SK-N-SH treated with all-trans-retinoic acid at 6 μM for 48 hours (cell line): ENCODE measurements around the gene MUC2.

Source experiments
- ATAC-seq: fragments of 200-7000 bp; cut with Tn5 transposase; 3 replicates; pipeline ENCODE4 v1.9.1; 2020; ENCODE audit warnings: mild to moderate bottlenecking, moderate library complexity
- ARNTL ChIP-seq: fragments of 450-650 bp; formaldehyde crosslinking; IDR thresholded peaks from 2 replicates; pipeline ENCODE4 v1.5.0; 2020; ENCODE audit warnings: low read depth, mild to moderate bottlenecking, moderate library complexity, borderline replicate concordance
- BACH2 ChIP-seq: fragments of 250-450 bp; sonication (Bioruptor Pico); IDR thresholded peaks from 2 replicates; pipeline ENCODE4 v1.9.0; 2021; ENCODE audit warnings: mild to moderate bottlenecking, borderline replicate concordance
- CREB5 ChIP-seq: fragments of 250-450 bp; sonication (Bioruptor Pico); IDR thresholded peaks from 2 replicates; pipeline ENCODE4 v1.5.1; 2020; ENCODE audit warnings: low read depth, mild to moderate bottlenecking, moderate library complexity
- CSDC2 ChIP-seq: fragments of 250-450 bp; sonication (Bioruptor Pico); IDR thresholded peaks from 2 replicates; pipeline ENCODE4 v1.5.0; 2020; ENCODE audit warnings: mild to moderate bottlenecking, moderate library complexity
- ESRRG ChIP-seq: fragments of 250-450 bp; sonication (Bioruptor Pico); IDR thresholded peaks from 2 replicates; pipeline ENCODE4 v1.6.1; 2021; ENCODE audit warnings: mild to moderate bottlenecking
- GLIS3 ChIP-seq: fragments of 250-450 bp; sonication (Bioruptor Pico); IDR thresholded peaks from 2 replicates; pipeline ENCODE4 v1.5.0; 2020; ENCODE audit warnings: mild to moderate bottlenecking, moderate library complexity
- ISL1 ChIP-seq: fragments of 250-450 bp; sonication (Bioruptor Pico); IDR thresholded peaks from 2 replicates; pipeline ENCODE4 v2.1.2; 2022; ENCODE audit warnings: mild to moderate bottlenecking, moderate library complexity
- OSR1 ChIP-seq: fragments of 250-450 bp; sonication (Bioruptor Pico); IDR thresholded peaks from 2 replicates; pipeline ENCODE4 v1.8.0; 2022; ENCODE audit warnings: moderate library complexity, mild to moderate bottlenecking, inconsistent platforms
- PATZ1 ChIP-seq: fragments of 250-450 bp; sonication (Bioruptor Pico); IDR thresholded peaks from 2 replicates; pipeline ENCODE4 v1.8.0; 2020; ENCODE audit warnings: mild to moderate bottlenecking, moderate library complexity, borderline replicate concordance
- PPARA ChIP-seq: fragments of 250-450 bp; sonication (Bioruptor Pico); IDR thresholded peaks from 2 replicates; pipeline ENCODE4 v1.5.0; 2020; ENCODE audit warnings: mild to moderate bottlenecking, borderline replicate concordance
- RARB ChIP-seq: fragments of 250-450 bp; sonication (Bioruptor Pico); IDR thresholded peaks from 2 replicates; pipeline ENCODE4 v1.8.0; 2021; ENCODE audit warnings: mild to moderate bottlenecking, moderate library complexity
- SNAI2 ChIP-seq: fragments of 250-450 bp; sonication (Bioruptor Pico); IDR thresholded peaks from 2 replicates; pipeline ENCODE4 v1.5.0; 2020; ENCODE audit warnings: mild to moderate bottlenecking, moderate library complexity
- TCF4 ChIP-seq: fragments of 250-450 bp; sonication (Bioruptor Pico); IDR thresholded peaks from 2 replicates; pipeline ENCODE4 v1.8.0; 2021; ENCODE audit warnings: mild to moderate bottlenecking, moderate library complexity, borderline replicate concordance
- TOX ChIP-seq: fragments of 250-450 bp; sonication (Bioruptor Pico); IDR thresholded peaks from 2 replicates; pipeline ENCODE4 v1.8.0; 2021; ENCODE audit warnings: mild to moderate bottlenecking, moderate library complexity, borderline replicate concordance
- ZC3H10 ChIP-seq: fragments of 250-450 bp; sonication (Bioruptor Pico); IDR thresholded peaks from 2 replicates; pipeline ENCODE4 v1.5.1; 2021; ENCODE audit warnings: mild to moderate bottlenecking, moderate library complexity
- ZFP3 ChIP-seq: fragments of 250-450 bp; sonication (Bioruptor Pico); IDR thresholded peaks from 2 replicates; pipeline ENCODE4 v1.5.0; 2020; ENCODE audit warnings: mild to moderate bottlenecking, moderate library complexity
- ZNF565 ChIP-seq: fragments of 450-650 bp; formaldehyde crosslinking; conservative IDR thresholded peaks from 2 replicates; pipeline ENCODE4 v1.5.0; 2020; ENCODE audit warnings: low read depth, mild to moderate bottlenecking, moderate library complexity
- ZNF70 ChIP-seq: fragments of 450-650 bp; formaldehyde crosslinking; IDR thresholded peaks from 2 replicates; pipeline ENCODE4 v1.5.0; 2020; ENCODE audit warnings: mild to moderate bottlenecking, moderate library complexity
- ZNF8 ChIP-seq: fragments of 450-650 bp; formaldehyde crosslinking; IDR thresholded peaks from 2 replicates; pipeline ENCODE4 v1.5.0; 2020; ENCODE audit warnings: mild to moderate bottlenecking, moderate library complexity
- TF ChIP-seq, protein P1 (sequence below): fragments of 250-450 bp; sonication (Bioruptor Pico); IDR thresholded peaks from 2 replicates; pipeline ENCODE4 v1.5.1; 2021; ENCODE audit warnings: mild to moderate bottlenecking, moderate library complexity
- TF ChIP-seq, protein P2 (sequence below): fragments of 250-450 bp; sonication (Bioruptor Pico); IDR thresholded peaks from 2 replicates; pipeline ENCODE4 v1.5.0; 2020; ENCODE audit warnings: mild to moderate bottlenecking, moderate library complexity

The MUC2 gene

GRCh38 chr11:1072116-1072820 lies 2.4 kb upstream of the MUC2 start:
- TF ChIP-seq, protein P1, sequence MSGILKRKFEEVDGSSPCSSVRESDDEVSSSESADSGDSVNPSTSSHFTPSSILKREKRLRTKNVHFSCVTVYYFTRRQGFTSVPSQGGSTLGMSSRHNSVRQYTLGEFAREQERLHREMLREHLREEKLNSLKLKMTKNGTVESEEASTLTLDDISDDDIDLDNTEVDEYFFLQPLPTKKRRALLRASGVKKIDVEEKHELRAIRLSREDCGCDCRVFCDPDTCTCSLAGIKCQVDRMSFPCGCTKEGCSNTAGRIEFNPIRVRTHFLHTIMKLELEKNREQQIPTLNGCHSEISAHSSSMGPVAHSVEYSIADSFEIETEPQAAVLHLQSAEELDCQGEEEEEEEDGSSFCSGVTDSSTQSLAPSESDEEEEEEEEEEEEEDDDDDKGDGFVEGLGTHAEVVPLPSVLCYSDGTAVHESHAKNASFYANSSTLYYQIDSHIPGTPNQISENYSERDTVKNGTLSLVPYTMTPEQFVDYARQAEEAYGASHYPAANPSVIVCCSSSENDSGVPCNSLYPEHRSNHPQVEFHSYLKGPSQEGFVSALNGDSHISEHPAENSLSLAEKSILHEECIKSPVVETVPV = no peak
- no peak for TF ChIP-seq ESRRG
- TF ChIP-seq GLIS3 (CRISPR knock-in tag) = no peak
- no peak for TF ChIP-seq CSDC2 (CRISPR knock-in tag)
- TF ChIP-seq SNAI2 (CRISPR knock-in tag) = no peak
- no peak for TF ChIP-seq TCF4
- no peak for TF ChIP-seq OSR1 (CRISPR knock-in tag)
- TF ChIP-seq RARB (CRISPR knock-in tag) = no peak
- TF ChIP-seq ZNF70 (CRISPR knock-in tag) = no peak
- no peak for TF ChIP-seq ZC3H10 (CRISPR knock-in tag)
- TF ChIP-seq PATZ1 (CRISPR knock-in tag) = no peak
- TF ChIP-seq BACH2 (CRISPR knock-in tag) = no peak
- TF ChIP-seq PPARA (CRISPR knock-in tag) = no peak
- no peak for TF ChIP-seq ARNTL (CRISPR knock-in tag)
- TF ChIP-seq ISL1 = no peak
- TF ChIP-seq TOX (CRISPR knock-in tag) = no peak
- no peak for TF ChIP-seq ZNF565 (CRISPR knock-in tag)
- TF ChIP-seq, protein P2, sequence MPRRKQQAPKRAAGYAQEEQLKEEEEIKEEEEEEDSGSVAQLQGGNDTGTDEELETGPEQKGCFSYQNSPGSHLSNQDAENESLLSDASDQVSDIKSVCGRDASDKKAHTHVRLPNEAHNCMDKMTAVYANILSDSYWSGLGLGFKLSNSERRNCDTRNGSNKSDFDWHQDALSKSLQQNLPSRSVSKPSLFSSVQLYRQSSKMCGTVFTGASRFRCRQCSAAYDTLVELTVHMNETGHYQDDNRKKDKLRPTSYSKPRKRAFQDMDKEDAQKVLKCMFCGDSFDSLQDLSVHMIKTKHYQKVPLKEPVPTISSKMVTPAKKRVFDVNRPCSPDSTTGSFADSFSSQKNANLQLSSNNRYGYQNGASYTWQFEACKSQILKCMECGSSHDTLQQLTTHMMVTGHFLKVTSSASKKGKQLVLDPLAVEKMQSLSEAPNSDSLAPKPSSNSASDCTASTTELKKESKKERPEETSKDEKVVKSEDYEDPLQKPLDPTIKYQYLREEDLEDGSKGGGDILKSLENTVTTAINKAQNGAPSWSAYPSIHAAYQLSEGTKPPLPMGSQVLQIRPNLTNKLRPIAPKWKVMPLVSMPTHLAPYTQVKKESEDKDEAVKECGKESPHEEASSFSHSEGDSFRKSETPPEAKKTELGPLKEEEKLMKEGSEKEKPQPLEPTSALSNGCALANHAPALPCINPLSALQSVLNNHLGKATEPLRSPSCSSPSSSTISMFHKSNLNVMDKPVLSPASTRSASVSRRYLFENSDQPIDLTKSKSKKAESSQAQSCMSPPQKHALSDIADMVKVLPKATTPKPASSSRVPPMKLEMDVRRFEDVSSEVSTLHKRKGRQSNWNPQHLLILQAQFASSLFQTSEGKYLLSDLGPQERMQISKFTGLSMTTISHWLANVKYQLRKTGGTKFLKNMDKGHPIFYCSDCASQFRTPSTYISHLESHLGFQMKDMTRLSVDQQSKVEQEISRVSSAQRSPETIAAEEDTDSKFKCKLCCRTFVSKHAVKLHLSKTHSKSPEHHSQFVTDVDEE (CRISPR knock-in tag) = no peak
- TF ChIP-seq ZNF8 (CRISPR knock-in tag) = no peak
- ATAC-seq = no peak

- TF ChIP-seq ZNF565 (CRISPR knock-in tag) (no peak), ISL1 (no peak), OSR1 (CRISPR knock-in tag) (no peak), SNAI2 (CRISPR knock-in tag) (no peak), CSDC2 (CRISPR knock-in tag) (no peak), ZFP3 (no peak), TCF4 (no peak), PATZ1 (CRISPR knock-in tag) (no peak), CREB5 (CRISPR knock-in tag) (no peak)
- TF ChIP-seq, protein P1 = no peak
- TF ChIP-seq, protein P2 (CRISPR knock-in tag) = no peak
- ATAC-seq = no peak
These were observed 1.8 kb upstream of the MUC2 start for GRCh38 chr11:1072821-1073231.
